ENCODE results near the gene GPRASP2. TPM values are rescaled to one million over a fixed set of nuclear protein-coding genes. Genes with fewer than 3 reads are reported as not detected.

The GPRASP2 gene
- total RNA-seq, 2 donors from 2014 or later: 12.9 to 20.8 TPM

- Mint-ChIP-seq H3K9me3 (peaks cover 57% of the 10 kb centered on the region), H3K36me3 (ENCODE audit: low read depth) (no peaks in the 10 kb centered on the region)
- TF ChIP-seq CTCF (conservative IDR thresholded peaks at IDR 0.05): no peak
These were observed 14.8 kb upstream of the GPRASP2 start for GRCh38 chrX:102697494-102697893.

DNA sequence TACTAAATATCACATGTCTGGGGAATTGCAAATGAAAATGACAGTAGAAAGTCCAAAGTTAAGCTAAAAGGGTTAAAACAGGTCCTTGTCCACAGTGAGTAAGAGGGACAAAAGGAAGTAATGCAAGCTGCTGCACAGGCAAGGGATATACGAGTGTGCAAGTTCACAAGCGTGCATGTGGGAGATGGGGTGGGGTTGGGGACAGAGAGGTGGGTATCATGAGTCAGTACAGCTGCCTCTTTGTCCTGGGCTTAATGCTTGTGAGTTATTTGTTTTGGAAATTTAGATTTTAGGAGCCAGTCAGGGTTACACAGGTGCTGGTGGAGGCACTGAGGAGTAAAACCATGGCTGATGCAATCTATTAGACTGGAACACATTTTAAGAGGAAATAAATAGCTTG, 3.3 kb upstream of the GPRASP2 start:
- Mint-ChIP-seq H3K36me3 (ENCODE audit: low read depth) (peaks cover 5% of the 10 kb centered on the region), H3K27ac (no peak overlapping the region), H3K27me3 (ENCODE audit: insufficient read depth) (peaks cover 6% of the 10 kb centered on the region), H3K4me3 (no peak overlapping the region), H3K4me1 (peaks cover 3% of the 10 kb centered on the region), H3K9me3 (peaks cover 45% of the 10 kb centered on the region)
- no peak overlapping the region for H3K27ac ChIP-seq (ENCODE audit: low read depth, low read length)
- no peak for DNase-seq
- WGBS, 2 experiments (ENCODE audit: insufficient coverage in 1 of 2, insufficient read length in 1 of 2): 89% methylated on average over 2 of the region's 2 CpGs; no CpG with 5 or more reads in 1 of the 2 experiments
- peaks cover 5% of the 10 kb centered on the region for H3K27me3 ChIP-seq (ENCODE audit: control insufficient read depth, insufficient read depth, low read length, poor library complexity, severe bottlenecking)
- no peak overlapping the region for H3K4me3 ChIP-seq (ENCODE audit: low read length)
- H3K9ac ChIP-seq (ENCODE audit: extremely low read depth, low read length, poor library complexity, severe bottlenecking): no peak overlapping the region
- no peaks in the 10 kb centered on the region for H3K9me3 ChIP-seq (ENCODE audit: control insufficient read depth, low read length)
- H3K4me1 ChIP-seq (ENCODE audit: control insufficient read depth, insufficient read depth, low read length): no peaks in the 10 kb centered on the region
- TF ChIP-seq CTCF (conservative IDR thresholded peaks at IDR 0.05): no peak
- H3K36me3 ChIP-seq (ENCODE audit: control insufficient read depth, insufficient read depth, low read length): no peaks in the 10 kb centered on the region

More at GRCh38 chrX:102697494-102697893, 14.8 kb upstream of the GPRASP2 start:
- Mint-ChIP-seq H3K27me3 (ENCODE audit: insufficient read depth) (no peaks in the 10 kb centered on the region), H3K4me1 (no peaks in the 10 kb centered on the region), H3K27ac (no peak overlapping the region), H3K4me3 (no peak overlapping the region)
- Histone ChIP-seq H3K4me3 (ENCODE audit: low read length) (no peak overlapping the region), H3K27ac (ENCODE audit: low read depth, low read length) (no peak overlapping the region), H3K4me1 (ENCODE audit: control insufficient read depth, insufficient read depth, low read length) (no peaks in the 10 kb centered on the region), H3K9me3 (ENCODE audit: control insufficient read depth, low read length) (no peaks in the 10 kb centered on the region), H3K27me3 (ENCODE audit: control insufficient read depth, insufficient read depth, low read length, poor library complexity, severe bottlenecking) (no peaks in the 10 kb centered on the region), H3K36me3 (ENCODE audit: control insufficient read depth, insufficient read depth, low read length) (no peaks in the 10 kb centered on the region), H3K9ac (ENCODE audit: extremely low read depth, low read length, poor library complexity, severe bottlenecking) (no peak overlapping the region)
- DNase-seq: no peak

- 8% methylated on average over 14 of the region's 19 CpGs; no CpG with 5 or more reads in 1 of the 2 experiments for WGBS, 2 experiments (ENCODE audit: insufficient coverage in 1 of 2, insufficient read length in 1 of 2)
- H3K27me3 Mint-ChIP-seq (ENCODE audit: insufficient read depth): peaks cover 6% of the 10 kb centered on the region
- peaks cover 57% of the 10 kb centered on the region for H3K9me3 Mint-ChIP-seq
- Histone ChIP-seq H3K27ac (ENCODE audit: low read depth, low read length) (no peak overlapping the region), H3K36me3 (ENCODE audit: control insufficient read depth, insufficient read depth, low read length) (no peaks in the 10 kb centered on the region), H3K4me3 (ENCODE audit: low read length) (peak overlapping the region; percentile 86), H3K4me1 (ENCODE audit: control insufficient read depth, insufficient read depth, low read length) (no peaks in the 10 kb centered on the region), H3K9me3 (ENCODE audit: control insufficient read depth, low read length) (no peaks in the 10 kb centered on the region), H3K9ac (ENCODE audit: extremely low read depth, low read length, poor library complexity, severe bottlenecking) (no peak overlapping the region), H3K27me3 (ENCODE audit: control insufficient read depth, insufficient read depth, low read length, poor library complexity, severe bottlenecking) (peaks cover 5% of the 10 kb centered on the region)
- H3K4me1 Mint-ChIP-seq: peaks cover 3% of the 10 kb centered on the region
- no peak for TF ChIP-seq CTCF (conservative IDR thresholded peaks at IDR 0.05)
- H3K36me3 Mint-ChIP-seq (ENCODE audit: low read depth): peaks cover 11% of the 10 kb centered on the region
- peak overlapping the region; percentile 82 for H3K4me3 Mint-ChIP-seq
- DNase-seq: peak; percentile 56
- H3K27ac Mint-ChIP-seq: no peak overlapping the region
These were observed 404 bp upstream of the GPRASP2 start for GRCh38 chrX:102711872-102712215.
